GM19468 (cell line): Measurements from ENCODE around the gene TSEN54.

Source experiments
- ATAC-seq: cut with Tn5 transposase; IDR thresholded peaks from one replicate; pipeline ENCODE4 v1.9.1; 2021; ENCODE audit warnings: mild to moderate bottlenecking, moderate library complexity, moderate number of reproducible peaks; ENCODE audit not compliant: unreplicated experiment; ENCODE audit errors: extremely low read depth

Gene TSEN54

DNA sequence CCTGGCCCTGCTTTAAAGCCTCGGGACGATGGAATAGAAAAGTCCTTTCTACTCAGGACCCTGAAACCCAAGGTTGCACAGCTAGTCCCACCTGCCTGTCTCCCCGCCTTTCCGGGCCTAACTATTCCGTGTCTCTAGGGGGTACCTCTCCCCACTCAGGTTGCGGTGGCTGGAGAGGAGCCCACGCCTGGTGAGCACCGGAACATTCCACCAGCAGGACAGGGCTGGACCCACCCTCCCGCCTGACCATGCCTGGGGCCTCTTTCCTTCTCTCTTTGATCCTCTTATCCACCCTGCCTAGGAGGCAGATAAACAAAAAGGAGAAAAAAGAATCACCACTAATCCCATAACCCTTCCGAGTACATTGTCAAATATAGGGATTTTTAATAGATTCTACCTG, 20.0 kb downstream of the TSEN54 start:
- no peak for ATAC-seq

- ATAC-seq, result no peak
These were observed 23.8 kb downstream of the TSEN54 start for GRCh38 chr17:75539967-75540729.

DNA sequence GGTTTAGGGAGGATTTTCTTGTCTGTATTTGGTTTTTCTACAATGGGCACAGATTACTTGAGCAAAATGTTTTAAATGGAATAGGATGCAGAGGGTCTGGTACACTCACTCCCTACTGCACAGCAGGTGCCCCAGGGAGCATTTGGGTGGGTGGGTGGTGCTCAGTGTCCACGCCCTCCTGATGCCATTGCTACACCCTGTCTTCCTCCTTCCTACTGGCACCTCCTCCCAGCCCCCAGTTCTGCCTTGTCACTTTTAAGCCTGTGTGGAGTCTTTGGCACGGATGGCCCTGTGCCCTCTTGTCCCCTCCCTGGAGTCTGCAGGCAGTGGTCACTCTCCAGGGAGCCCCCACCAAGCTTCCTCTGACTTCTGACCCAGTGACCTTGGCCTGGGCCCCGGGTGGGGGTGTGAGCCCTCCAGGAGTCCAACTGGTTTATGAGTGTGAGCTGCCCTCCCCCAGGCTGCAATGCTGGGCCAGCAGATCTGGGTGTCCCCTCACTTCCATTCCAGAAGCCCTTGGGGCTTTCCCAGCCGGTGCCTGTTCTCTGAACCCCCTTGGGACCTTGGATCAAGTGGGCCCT, 24.7 kb downstream of the TSEN54 start:
- ATAC-seq, result no peak

DNA sequence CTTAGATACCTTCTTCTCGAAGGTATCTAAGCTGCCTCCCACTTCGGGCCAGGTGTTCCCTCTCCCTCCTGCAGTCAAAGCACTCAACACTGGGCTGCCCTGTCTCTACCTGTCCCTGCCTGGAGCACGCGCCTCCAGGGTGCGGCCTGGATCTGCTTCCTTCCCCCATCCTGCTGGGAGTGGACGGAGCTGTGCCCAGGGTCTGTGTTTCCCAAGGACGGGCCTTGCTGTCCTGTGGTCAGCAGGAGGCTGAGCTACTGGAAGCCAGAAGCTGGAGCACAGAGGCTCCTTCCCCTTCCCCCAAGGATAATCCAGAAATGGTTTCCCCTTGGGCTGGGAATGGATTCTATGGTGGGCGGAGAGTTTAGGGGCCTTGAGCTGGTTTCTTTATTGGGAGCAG, 25.9 kb downstream of the TSEN54 start:
- ATAC-seq, result no peak

DNA sequence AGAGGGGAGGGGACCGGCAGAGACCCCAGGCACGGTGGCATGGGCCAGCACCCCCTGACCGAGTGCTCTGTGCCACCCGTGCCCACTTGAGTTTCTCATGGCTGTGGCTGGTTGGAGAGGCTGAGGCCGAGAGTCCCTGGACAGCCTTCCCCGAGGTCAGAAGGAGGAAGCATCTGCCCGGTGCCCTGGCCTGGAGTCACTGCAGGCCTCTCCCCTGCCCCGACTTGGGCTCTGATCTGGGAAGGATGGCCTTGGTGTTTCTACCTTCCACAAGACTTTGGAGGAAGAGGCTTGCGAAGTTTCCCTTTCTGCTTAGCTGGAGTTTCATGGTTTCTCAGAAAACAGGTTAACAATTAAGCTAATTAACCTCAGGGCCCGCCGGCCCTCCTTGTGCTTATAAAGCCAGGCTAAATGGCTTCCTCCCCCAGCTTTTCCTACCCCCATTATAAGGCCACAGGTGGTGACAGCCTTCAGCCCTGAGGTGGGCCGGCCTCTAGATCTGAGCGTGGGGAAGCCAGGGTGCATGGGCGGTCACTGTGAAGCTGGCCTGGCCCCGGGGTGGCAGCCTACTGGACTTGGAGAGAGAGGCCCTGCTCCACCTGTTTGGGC, 26.5 kb downstream of the TSEN54 start:
- ATAC-seq, result no peak

- no peak for ATAC-seq
These were observed 27.9 kb downstream of the TSEN54 start for GRCh38 chr17:75544250-75544649.

DNA sequence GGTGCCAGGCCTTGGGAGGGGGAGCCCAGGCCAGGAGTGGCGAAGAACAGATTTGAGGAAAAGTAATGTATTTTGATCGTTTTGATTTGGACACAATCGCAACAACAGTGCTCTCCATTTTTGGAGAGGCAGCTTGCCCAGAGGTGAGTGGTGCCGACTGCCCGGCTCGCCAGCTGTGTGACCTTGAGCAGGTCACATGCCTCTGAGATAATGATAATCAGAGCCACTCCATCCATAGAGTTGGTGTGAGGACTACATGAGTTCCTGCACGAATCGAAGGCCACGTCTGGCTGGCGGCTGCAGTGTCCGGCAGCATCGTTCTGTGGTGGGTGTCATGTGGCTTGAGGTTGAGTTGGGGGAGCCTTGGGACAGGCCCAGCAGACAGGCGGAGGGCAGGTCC, 29.9 kb downstream of the TSEN54 start:
- ATAC-seq, result no peak

- ATAC-seq, result no peak
These were observed 30.8 kb downstream of the TSEN54 start for GRCh38 chr17:75547091-75547490.

GRCh38 chr17:75548813-75549212, 32.5 kb downstream of the TSEN54 start:
- no peak for ATAC-seq

GRCh38 chr17:75549246-75550138, 33.2 kb downstream of the TSEN54 start:
- no peak for ATAC-seq

- ATAC-seq, result no peak
These were observed 33.8 kb downstream of the TSEN54 start for GRCh38 chr17:75550139-75550465.

GRCh38 chr17:75551266-75551665, 34.9 kb downstream of the TSEN54 start:
- ATAC-seq, result no peak

DNA sequence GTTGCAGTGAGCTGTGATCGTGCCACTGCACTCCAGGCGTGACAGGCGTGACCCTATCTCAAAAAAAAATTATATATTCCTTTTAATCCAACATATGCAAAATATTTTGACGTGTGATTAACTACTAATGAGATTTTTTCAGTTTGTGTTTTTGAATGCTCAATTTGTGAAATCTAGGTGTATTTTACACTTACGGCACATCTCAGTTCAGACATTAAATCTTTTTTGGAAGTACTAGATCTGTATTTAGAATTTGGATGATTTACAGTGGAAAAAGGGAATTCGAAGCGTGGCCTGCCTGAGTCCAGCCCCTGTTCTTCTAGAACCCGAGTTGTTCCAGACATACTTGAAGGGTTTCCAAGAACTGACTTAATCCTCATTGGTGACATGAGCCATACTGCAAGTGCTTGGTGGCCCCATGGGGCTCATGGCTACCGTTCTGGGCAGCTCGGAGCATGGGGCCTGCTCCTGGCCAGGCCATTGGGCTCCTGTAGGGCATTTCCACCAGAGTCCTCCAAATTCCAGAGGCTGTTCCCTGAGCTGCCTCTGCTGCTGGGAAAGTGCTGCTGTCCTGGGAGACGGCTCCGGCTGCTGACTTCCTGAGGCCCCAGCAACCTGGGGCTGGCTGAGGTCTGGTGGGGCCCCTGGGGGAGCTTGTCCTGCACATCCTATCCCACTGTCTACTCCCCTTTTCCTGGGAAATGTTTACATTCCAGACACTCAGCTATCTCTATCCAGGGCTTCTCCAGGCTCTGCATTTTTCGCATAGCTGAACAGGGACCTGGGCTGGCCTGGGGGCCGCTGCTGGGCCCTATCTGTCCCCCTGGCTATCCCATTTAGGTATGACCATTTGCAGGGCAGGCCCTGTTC, 36.3 kb downstream of the TSEN54 start:
- ATAC-seq, result no peak

GRCh38 chr17:75553295-75554110, 37.2 kb downstream of the TSEN54 start:
- no peak for ATAC-seq

DNA sequence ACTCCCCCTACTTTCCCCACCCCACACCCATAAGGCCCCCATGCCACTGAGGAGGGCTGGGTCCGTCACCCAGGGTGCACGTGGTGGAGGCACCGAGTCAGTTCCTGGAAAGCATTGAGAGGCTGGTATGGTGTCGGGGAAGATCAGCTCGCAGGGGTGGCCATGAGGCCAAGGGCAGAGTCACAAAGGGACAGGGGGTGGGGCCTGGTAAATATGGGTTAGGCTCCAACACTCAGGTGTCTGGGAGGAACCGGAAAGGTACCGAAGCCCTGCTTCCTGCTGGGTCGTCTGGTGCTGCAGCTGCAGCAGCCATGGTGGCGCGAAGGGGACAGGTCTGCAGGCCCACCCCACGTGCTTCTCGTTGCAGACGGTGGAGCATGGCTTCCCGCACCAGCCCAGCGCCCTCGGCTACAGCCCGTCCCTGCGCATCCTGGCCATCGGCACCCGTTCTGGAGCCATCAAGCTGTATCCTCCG, 39.4 kb downstream of the TSEN54 start:
- no peak for ATAC-seq

DNA sequence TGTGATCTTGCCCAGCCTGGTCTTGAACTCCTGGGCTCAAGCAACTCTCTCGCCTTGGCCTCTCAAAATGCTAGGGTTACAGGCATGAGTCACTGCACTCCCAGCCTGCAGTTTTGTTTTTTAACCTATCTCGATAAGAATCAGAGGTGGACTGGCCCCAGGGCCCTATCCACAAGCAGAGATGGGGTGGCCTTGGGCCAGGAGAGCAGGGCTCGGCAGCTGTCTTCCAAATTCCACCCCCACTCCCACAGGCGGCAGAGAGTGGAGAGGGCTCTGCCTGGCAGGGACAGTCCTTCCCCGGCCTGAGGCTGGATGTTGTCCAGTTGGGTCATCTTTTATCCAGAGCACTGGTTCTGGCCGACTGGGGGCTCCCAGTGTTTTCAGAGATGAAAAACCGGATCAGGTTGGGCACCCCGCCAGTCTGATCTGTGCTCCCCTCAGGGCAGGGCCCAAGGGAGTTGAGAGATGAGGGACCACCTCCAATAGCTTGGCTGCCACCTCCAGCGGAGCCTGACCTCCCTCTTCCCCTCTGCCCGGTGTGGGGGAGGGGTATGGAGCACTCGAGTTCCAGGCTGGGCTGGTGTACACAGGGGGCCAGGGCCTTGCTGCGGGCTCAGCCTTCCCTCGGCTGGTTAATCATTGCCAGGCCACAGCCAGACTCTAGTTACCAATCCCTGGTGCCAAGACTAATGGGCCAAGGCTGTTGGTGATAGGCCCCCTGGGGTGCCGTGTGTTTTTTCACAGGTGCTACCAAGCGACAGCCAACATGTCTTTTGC, 40.9 kb downstream of the TSEN54 start:
- no peak for ATAC-seq

DNA sequence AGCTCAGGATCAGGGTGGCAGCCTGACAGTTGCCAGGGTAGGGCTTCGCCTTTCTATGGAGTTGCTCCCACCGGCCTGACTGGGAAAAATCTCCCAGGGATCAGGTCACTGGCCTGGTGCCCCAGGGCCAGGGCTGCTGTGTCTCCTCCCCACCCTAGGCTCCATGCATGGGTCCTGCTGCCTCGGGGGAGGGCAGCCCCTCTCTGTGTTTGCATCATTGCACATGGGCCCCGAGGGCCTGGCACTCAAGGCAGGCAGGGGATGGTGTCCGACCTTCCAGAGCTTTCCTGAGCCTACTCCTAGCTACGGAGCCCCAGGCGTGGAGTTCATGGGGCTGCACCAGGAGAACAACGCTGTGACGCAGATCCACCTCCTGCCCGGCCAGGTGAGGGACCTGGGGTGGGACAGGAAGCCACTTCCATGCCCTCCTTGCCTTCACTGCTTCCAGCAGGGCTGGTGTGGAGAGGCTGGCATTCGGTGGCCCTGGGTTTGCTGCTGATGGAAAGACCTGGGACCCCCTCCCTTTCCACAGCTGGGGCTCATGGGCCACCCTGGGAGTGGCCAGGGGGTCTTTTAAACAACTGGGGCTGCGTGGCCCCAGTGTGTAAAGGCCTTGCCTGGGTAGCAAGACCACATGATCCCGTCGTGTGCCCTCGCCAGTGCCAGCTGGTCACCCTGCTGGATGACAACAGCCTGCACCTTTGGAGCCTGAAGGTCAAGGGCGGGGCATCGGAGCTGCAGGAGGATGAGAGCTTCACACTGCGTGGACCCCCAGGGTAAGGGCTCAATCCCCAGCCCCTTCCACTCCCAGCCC, 41.7 kb downstream of the TSEN54 start:
- ATAC-seq, result no peak
